DND-41 (cell line): ENCODE measurements around the gene GPR183.

ENCODE experiments used
- ATAC-seq: fragments of 200-7000 bp; cut with Tn5 transposase; 3 replicates; pipeline ENCODE4 v1.9.1; 2021; ENCODE audit warnings: low read depth; ENCODE audit not compliant: insufficient read depth
- DNase-seq: peaks from one replicate; pipeline ENCODE4 v3.0.0-alpha.2; 2020
- H2AFZ ChIP-seq: 2 replicates; pipeline ENCODE4 v1.6.0; 2012; ENCODE audit warnings: low read depth, low read length
- H3K27ac ChIP-seq: 2 replicates; pipeline ENCODE4 v1.5.1; 2012; ENCODE audit warnings: low read length, inconsistent platforms
- H3K27me3 ChIP-seq: fragments of 200-600 bp; sonication (generic); 2 replicates; pipeline ENCODE4 v1.6.0; 2012; ENCODE audit warnings: low read length, mild to moderate bottlenecking, inconsistent platforms; ENCODE audit not compliant: insufficient read depth, poor library complexity
- H3K36me3 ChIP-seq: 2 replicates; pipeline ENCODE4 v1.5.1; 2012; ENCODE audit warnings: low read length, inconsistent platforms; ENCODE audit not compliant: insufficient read depth
- H3K4me1 ChIP-seq: 2 replicates; pipeline ENCODE4 v1.5.1; 2012; ENCODE audit warnings: mild to moderate bottlenecking, low read length; ENCODE audit not compliant: insufficient read depth
- H3K4me2 ChIP-seq: 2 replicates; pipeline ENCODE4 v1.6.0; 2012; ENCODE audit warnings: mild to moderate bottlenecking, moderate library complexity, low read length, inconsistent platforms; ENCODE audit not compliant: insufficient read depth
- H3K4me3 ChIP-seq, 2 experiments: fragments of 200-600 bp in 1 of 2; shearing (Covaris generic) in 1 of 2; 2 replicates each; pipeline ENCODE4 v1.5.1; 2012 to 2016; ENCODE audit warnings: inconsistent platforms in 2 of 2, low read length in 2 of 2, mild to moderate bottlenecking in 2 of 2, low read depth in 1 of 2, moderate library complexity in 1 of 2
- H3K79me2 ChIP-seq: 2 replicates; pipeline ENCODE4 v1.6.0; 2012; ENCODE audit warnings: low read length, inconsistent platforms; ENCODE audit not compliant: insufficient read depth
- H3K9ac ChIP-seq: 2 replicates; pipeline ENCODE4 v1.6.0; 2012; ENCODE audit warnings: low read depth, mild to moderate bottlenecking, inconsistent platforms, low read length, moderate library complexity
- H3K9me3 ChIP-seq: 2 replicates; pipeline ENCODE4 v1.5.1; 2012; ENCODE audit warnings: low read length, moderate library complexity, mild to moderate bottlenecking, inconsistent platforms; ENCODE audit not compliant: insufficient read depth, severe bottlenecking
- H4K20me1 ChIP-seq: 2 replicates; pipeline ENCODE4 v1.6.0; 2012; ENCODE audit warnings: low read length; ENCODE audit not compliant: insufficient read depth
- CTCF ChIP-seq: IDR thresholded peaks from 2 replicates; pipeline ENCODE4 v1.5.1; 2012; ENCODE audit warnings: borderline replicate concordance, low read length, moderate library complexity, mild to moderate bottlenecking; ENCODE audit not compliant: poor library complexity, severe bottlenecking; ENCODE audit errors: extremely low read depth
- EZH2 ChIP-seq: IDR thresholded peaks from 3 replicates; pipeline ENCODE4 v1.6.1; 2012; ENCODE audit warnings: borderline replicate concordance, low read depth, mild to moderate bottlenecking, moderate library complexity, low read length, inconsistent platforms; ENCODE audit not compliant: severe bottlenecking

The GPR183 gene

GRCh38 chr13:99311137-99311536, 3.9 kb upstream of the GPR183 start:
- Histone ChIP-seq H3K9ac (no peak overlapping the region), H2AFZ (no peak overlapping the region), H3K27ac (no peak overlapping the region), H3K4me1 (no peaks in the 10 kb centered on the region), H3K36me3 (peaks cover 28% of the 10 kb centered on the region), H3K9me3 (no peaks in the 10 kb centered on the region), H3K4me3 (no peak overlapping the region), H4K20me1 (peaks cover 7% of the 10 kb centered on the region), H3K4me2 (no peak overlapping the region), H3K79me2 (peaks cover 9% of the 10 kb centered on the region; the same call in 1 of the 2 replicates), H3K27me3 (no peaks in the 10 kb centered on the region)
- no peak for TF ChIP-seq EZH2
- no peak for TF ChIP-seq CTCF
- DNase-seq (no peak), ATAC-seq (peak; percentile 24; the same call in 1 of the 3 replicates)

- H3K4me3 ChIP-seq = no peak overlapping the region
- ATAC-seq = no peak
- H2AFZ ChIP-seq = no peak overlapping the region
- DNase-seq = no peak
- H4K20me1 ChIP-seq = peaks cover 7% of the 10 kb centered on the region
- peaks cover 9% of the 10 kb centered on the region; the same call in 1 of the 2 replicates for H3K79me2 ChIP-seq
- no peak overlapping the region for H3K4me2 ChIP-seq
- no peak overlapping the region for H3K27ac ChIP-seq
- TF ChIP-seq CTCF = no peak
- TF ChIP-seq EZH2 = no peak
- H3K4me1 ChIP-seq = no peaks in the 10 kb centered on the region
- H3K9ac ChIP-seq = no peak overlapping the region
- H3K27me3 ChIP-seq = no peaks in the 10 kb centered on the region
- H3K36me3 ChIP-seq = peaks cover 29% of the 10 kb centered on the region; the same call in 1 of the 2 replicates
- H3K9me3 ChIP-seq = no peaks in the 10 kb centered on the region
Observed at GRCh38 chr13:99310382-99311031, 3.3 kb upstream of the GPR183 start.

- no peaks in the 10 kb centered on the region for H3K27me3 ChIP-seq
- no peak overlapping the region for H3K4me2 ChIP-seq
- DNase-seq (no peak), ATAC-seq (no peak)
- peaks cover 10% of the 10 kb centered on the region; the same call in 1 of the 2 replicates for H3K79me2 ChIP-seq
- H3K27ac ChIP-seq = no peak overlapping the region
- TF ChIP-seq EZH2 = no peak
- TF ChIP-seq CTCF = no peak
- H4K20me1 ChIP-seq = peaks cover 7% of the 10 kb centered on the region
- H3K9me3 ChIP-seq = no peaks in the 10 kb centered on the region
- H3K36me3 ChIP-seq = peaks cover 29% of the 10 kb centered on the region
- no peak overlapping the region for H3K4me3 ChIP-seq
- H3K4me1 ChIP-seq = no peaks in the 10 kb centered on the region
- H3K9ac ChIP-seq = no peak overlapping the region
- no peak overlapping the region for H2AFZ ChIP-seq
Observed at GRCh38 chr13:99308471-99309087, 1.4 kb upstream of the GPR183 start.
